Small intestine (tissue), 7 donors: Measurements from ENCODE around the gene POLR3G. TPM values are rescaled to one million over a fixed set of nuclear protein-coding genes. Genes with fewer than 3 reads are reported as not detected.
A peak's percentile ranks its signal among the peaks of the same experiment; 100 is the strongest.

Experiments
- DNase-seq, 2 donors: peaks; one replicate each; pipeline versions ENCODE4 v3.0.0 to v3.0.0-alpha.2; 2013
- FAIRE-seq: peaks from 2 replicates; lab custom pipeline; 2012; peaks lifted over from hg19 to GRCh38; lab: Jason Lieb, UNC
- H3K27ac ChIP-seq, 3 donors: one replicate each; pipeline ENCODE4 v1.5.1; 2013; ENCODE audit warnings: low read length in 2 of 3, mild to moderate bottlenecking in 2 of 3, control low read depth in 1 of 3, inconsistent platforms in 1 of 3, low read depth in 1 of 3, moderate library complexity in 1 of 3
- H3K27me3 ChIP-seq, 3 donors: one replicate each; pipeline ENCODE4 v1.6.1; 2013; ENCODE audit warnings: low read length in 3 of 3, inconsistent platforms in 1 of 3; ENCODE audit not compliant: control insufficient read depth in 3 of 3, insufficient read depth in 3 of 3
- H3K36me3 ChIP-seq, 3 donors: one replicate each; pipeline ENCODE4 v1.6.1; 2013; ENCODE audit warnings: low read length in 3 of 3, inconsistent platforms in 1 of 3, low read depth in 1 of 3, mild to moderate bottlenecking in 1 of 3, moderate library complexity in 1 of 3; ENCODE audit not compliant: control insufficient read depth in 3 of 3, insufficient read depth in 2 of 3
- H3K4me1 ChIP-seq, 3 donors: one replicate each; pipeline ENCODE4 v1.6.1; 2013; ENCODE audit warnings: low read length in 2 of 3, inconsistent platforms in 1 of 3, low read depth in 1 of 3, mild to moderate bottlenecking in 1 of 3, moderate library complexity in 1 of 3; ENCODE audit not compliant: control insufficient read depth in 3 of 3, insufficient read depth in 2 of 3
- H3K4me3 ChIP-seq, 3 donors: one replicate each; pipeline ENCODE4 v1.5.1; 2013; ENCODE audit warnings: low read length in 3 of 3, control low read depth in 1 of 3, inconsistent platforms in 1 of 3, low read depth in 1 of 3, mild to moderate bottlenecking in 1 of 3, moderate library complexity in 1 of 3
- H3K9me3 ChIP-seq, 2 donors: one replicate each; pipeline ENCODE4 v1.6.1; 2013; ENCODE audit warnings: low read depth in 1 of 2, low read length in 1 of 2; ENCODE audit not compliant: control insufficient read depth in 2 of 2, insufficient read depth in 1 of 2
- WGBS, 3 donors: extraction: QIAGEN DNeasy Blood & Tissue Kit; methylation state at CpG; one replicate each; pipeline ENCODE4 v1.1.7; 2013; 5-methylcytosine and 5-hydroxymethylcytosine counted together
- polyA plus RNA-seq, 4 donors: library from polyadenylated mRNA; stranded (reverse) in 3 of 4; unstranded in 1 of 4; fragments of 200-250 nt in 3 of 4; fragments of 120-200 nt in 1 of 4; gene quantifications; one replicate each; pipeline versions ENCODE4 v1.2.1 to v1.2.3, GENCODE V29; 2013
- donor health status: healthy with polysubstance abuse.
- donor health status: control.
- donor health status: control.
- donor health status: Bipolar disorder and iron deficiency.
- donor health status: healthy.

POLR3G gene
- polyA plus RNA-seq, 4 donors, result 0.45 to 2.1 (median 1.2) TPM

GRCh38 chr5:90480699-90481098 is 6.0 kb downstream of the POLR3G start:
- Histone ChIP-seq H3K4me3 (no peak overlapping the region), H3K4me1 (no peaks in the 10 kb centered on the region), H3K27ac (no peak overlapping the region), H3K9me3 (no peaks in the 10 kb centered on the region), H3K36me3 (no peaks in the 10 kb centered on the region), H3K27me3 (no peaks in the 10 kb centered on the region)
- DNase-seq (no peak), FAIRE-seq (no peak)
- WGBS, 3 donors, result 94 to 97% (median 94%) methylated on average over 1 of the region's 1 CpG

DNA sequence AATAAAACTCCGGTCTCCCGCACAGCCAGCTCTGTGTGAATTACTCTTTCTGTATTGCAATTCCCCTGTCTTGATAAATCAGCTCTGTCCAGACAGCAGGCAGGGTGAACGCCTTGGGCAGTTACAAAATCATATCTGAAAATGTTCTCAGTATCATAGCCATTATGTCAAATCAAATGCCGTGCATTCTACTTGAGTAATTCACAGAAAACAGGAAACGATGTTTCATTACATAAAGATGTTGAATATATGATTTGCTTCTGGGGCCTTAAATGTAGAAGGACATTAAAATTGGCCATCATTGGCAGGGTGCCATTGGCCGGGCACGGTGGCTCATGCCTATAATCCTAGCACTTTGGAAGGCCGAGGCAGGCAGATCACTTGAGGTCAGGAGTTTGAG is 8.5 kb downstream of the POLR3G start:
- WGBS, 3 donors, result 92 to 98% (median 94%) methylated on average over 8 of the region's 8 CpGs
- H3K4me1 ChIP-seq, result no peaks in the 10 kb centered on the region
- FAIRE-seq (no peak), DNase-seq (no peak)
- H3K9me3 ChIP-seq, result no peaks in the 10 kb centered on the region
- no peak overlapping the region for H3K27ac ChIP-seq
- no peaks in the 10 kb centered on the region for H3K27me3 ChIP-seq
- H3K36me3 ChIP-seq, result no peaks in the 10 kb centered on the region
- no peak overlapping the region for H3K4me3 ChIP-seq

DNA sequence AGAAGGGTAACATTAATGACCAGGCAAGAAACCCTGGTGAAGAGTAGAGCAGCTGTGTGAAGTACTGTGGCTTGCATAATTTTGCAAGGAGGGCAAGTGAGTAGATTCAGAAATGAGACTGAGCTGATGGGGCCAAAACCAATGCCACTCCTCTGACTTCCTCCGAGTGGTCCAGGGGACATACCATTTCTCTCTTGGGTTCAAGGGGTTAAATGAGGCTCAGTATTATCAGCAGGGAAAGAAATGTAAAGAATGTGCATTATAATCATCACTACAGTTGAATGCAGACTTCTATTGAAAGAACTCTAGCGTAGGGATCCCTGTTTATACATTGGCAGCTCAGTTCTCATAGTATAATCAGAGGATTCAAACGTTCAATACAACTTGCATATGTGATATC is 9.9 kb downstream of the POLR3G start:
- Histone ChIP-seq H3K9me3 (no peaks in the 10 kb centered on the region), H3K27me3 (no peaks in the 10 kb centered on the region), H3K4me3 (no peak overlapping the region), H3K27ac (no peak overlapping the region), H3K4me1 (no peaks in the 10 kb centered on the region), H3K36me3 (no peaks in the 10 kb centered on the region)
- DNase-seq (no peak), FAIRE-seq (no peak)
- 70 to 82% (median 78%) methylated on average over 3 of the region's 3 CpGs for whole genome bisulfite sequencing, 3 donors

DNA sequence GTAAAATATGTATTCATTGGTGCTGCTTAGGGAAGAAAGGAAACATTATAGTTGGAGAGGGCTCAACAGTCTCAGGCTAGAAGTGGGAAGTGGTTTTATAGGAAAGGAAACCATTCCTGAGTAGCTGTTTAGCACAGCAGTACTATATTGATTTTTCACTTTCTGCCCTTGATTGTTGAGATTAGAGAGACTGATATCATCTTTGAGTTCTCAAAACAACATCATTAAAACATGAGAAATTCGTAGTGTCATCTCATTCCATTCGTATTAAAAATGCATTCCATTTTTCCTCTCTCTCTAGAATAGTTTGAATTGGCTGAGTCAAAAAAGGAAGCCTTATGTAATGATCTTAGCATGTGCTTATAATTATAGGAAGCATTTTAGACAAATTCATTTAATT is 14.1 kb downstream of the POLR3G start:
- Histone ChIP-seq H3K4me3 (no peak overlapping the region), H3K27ac (no peak overlapping the region), H3K9me3 (no peaks in the 10 kb centered on the region), H3K4me1 (no peaks in the 10 kb centered on the region), H3K27me3 (no peaks in the 10 kb centered on the region), H3K36me3 (no peaks in the 10 kb centered on the region)
- WGBS, 3 donors, result 57 to 76% (median 74%) methylated on average over 2 of the region's 2 CpGs
- no peak for FAIRE-seq
- DNase-seq, result no peak

DNA sequence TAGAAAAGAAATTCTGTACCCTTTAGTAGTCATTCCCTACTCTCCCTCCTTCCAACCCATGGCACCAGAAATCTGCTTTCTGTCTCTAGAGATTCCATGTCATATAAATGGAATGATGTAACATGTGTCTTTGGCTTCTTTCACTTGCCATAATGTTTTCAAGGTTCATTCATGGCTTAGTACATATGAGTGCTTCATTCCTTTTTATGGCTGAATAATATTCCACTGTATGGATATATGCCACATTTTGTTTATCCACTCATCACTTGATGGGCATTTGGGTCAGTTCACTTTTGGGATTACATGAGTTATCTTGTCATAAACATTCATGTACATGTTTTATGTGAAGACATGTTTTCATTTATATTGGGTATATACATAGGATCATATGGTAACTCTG is 19.4 kb downstream of the POLR3G start:
- no peaks in the 10 kb centered on the region for H3K9me3 ChIP-seq
- FAIRE-seq (no peak), DNase-seq (no peak)
- no peak overlapping the region for H3K27ac ChIP-seq
- no peaks in the 10 kb centered on the region for H3K27me3 ChIP-seq
- H3K4me3 ChIP-seq, result no peak overlapping the region
- H3K36me3 ChIP-seq, result peaks cover 0 to 3% (median 0%) of the 10 kb centered on the region in 3 donors
- no peaks in the 10 kb centered on the region for H3K4me1 ChIP-seq

DNA sequence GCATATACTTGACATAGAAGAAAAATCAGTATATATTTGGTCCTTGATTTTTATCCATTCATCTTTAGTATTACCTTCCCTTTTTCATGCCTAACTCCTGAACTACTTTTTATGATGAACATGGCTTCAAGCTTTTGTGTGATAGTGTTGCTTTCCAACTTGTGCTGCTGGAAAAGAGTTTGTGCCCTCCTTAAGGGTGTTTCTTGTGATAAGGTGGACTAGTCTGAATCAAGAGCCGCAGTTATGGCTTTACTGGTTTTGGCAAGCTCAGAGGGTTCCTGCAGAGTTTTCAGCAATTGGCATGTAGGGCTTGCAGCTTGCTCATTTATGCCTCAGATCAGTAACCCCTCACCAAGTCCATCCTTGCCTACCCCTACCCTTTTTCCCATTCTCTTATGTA is 20.5 kb downstream of the POLR3G start:
- H3K4me3 ChIP-seq, result no peak overlapping the region
- no peaks in the 10 kb centered on the region for H3K4me1 ChIP-seq
- H3K9me3 ChIP-seq, result no peaks in the 10 kb centered on the region
- H3K27ac ChIP-seq, result peak overlapping the region in 1 of 3 donors; percentile 20
- FAIRE-seq (no peak), DNase-seq (no peak)
- WGBS, 3 donors, result 82 to 96% (median 93%) methylated on average over 1 of the region's 1 CpG
- H3K27me3 ChIP-seq, result no peaks in the 10 kb centered on the region
- H3K36me3 ChIP-seq, result peaks cover 0 to 3% (median 0%) of the 10 kb centered on the region in 3 donors

DNA sequence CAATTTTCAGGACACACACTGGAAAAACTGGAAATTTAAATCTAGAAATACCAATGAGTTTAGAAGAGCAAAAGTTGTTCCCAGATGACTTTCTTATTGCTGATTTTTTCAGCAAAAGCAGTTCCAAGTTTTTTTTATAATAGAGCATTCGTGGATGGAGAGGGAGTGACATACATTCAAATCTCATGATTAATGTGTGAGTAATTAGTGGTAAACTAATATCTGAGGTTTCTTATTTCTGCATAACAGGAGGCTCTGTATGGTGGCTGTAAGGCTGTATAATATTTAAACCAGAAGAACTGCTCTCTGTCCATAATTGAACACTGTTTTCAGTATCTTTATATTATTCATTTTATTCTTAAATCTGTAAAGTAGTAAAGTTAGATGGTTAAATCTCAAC is 28.9 kb downstream of the POLR3G start:
- no peak overlapping the region for H3K27ac ChIP-seq
- H3K27me3 ChIP-seq, result no peaks in the 10 kb centered on the region
- no peak overlapping the region for H3K4me3 ChIP-seq
- no peaks in the 10 kb centered on the region for H3K36me3 ChIP-seq
- DNase-seq (no peak), FAIRE-seq (no peak)
- 75 to 88% (median 84%) methylated on average over 1 of the region's 1 CpG for WGBS, 3 donors
- no peaks in the 10 kb centered on the region for H3K9me3 ChIP-seq
- no peaks in the 10 kb centered on the region for H3K4me1 ChIP-seq

DNA sequence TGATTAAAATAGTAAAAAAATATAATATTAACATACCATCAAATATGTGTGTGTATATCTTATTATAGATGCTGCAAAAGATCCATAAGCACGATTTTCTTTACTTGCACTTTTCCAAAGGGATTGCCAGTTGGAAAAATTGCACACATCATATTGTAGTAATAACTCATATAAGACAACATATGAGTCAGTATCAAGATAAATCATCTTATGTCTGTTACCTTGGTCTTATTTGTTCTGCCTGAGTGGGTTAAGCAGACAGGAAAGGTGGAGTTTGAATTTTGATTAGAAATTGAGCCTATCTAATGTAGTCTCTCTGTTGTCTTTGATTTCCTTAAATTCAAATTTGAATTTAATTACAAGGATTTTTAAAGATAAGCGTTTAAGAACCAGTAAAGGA is 30.1 kb downstream of the POLR3G start:
- Histone ChIP-seq H3K27me3 (no peaks in the 10 kb centered on the region), H3K4me1 (no peaks in the 10 kb centered on the region), H3K9me3 (no peaks in the 10 kb centered on the region), H3K4me3 (no peak overlapping the region), H3K27ac (no peak overlapping the region), H3K36me3 (no peaks in the 10 kb centered on the region)
- 88 to 92% (median 91%) methylated on average over 2 of the region's 2 CpGs for WGBS, 3 donors
- DNase-seq (no peak), FAIRE-seq (no peak)

DNA sequence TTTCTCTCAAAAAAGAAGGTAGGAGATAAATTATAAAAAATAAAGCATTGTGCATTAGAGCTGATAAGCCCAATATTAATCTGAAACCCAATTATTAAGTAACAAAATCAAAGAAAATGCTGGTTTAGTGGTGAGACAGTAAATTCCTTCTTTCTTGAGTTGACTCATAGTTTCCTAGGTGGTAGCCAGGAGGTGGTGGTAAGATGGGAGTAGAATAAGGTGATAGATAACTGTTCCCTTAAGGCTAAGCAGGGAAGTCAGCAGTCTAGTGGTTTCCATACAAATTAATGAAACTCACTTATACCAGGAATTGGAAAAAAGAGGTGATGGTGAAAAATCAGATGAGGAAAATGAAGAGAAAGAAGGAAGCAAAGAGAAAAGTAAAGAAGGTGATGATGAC is 31.6 kb downstream of the POLR3G start:
- Histone ChIP-seq H3K4me1 (no peaks in the 10 kb centered on the region), H3K4me3 (no peak overlapping the region), H3K9me3 (no peaks in the 10 kb centered on the region), H3K36me3 (peaks cover 0 to 2% (median 0%) of the 10 kb centered on the region in 3 donors), H3K27me3 (no peaks in the 10 kb centered on the region), H3K27ac (no peak overlapping the region)
- no peak for FAIRE-seq
- DNase-seq, result no peak
